ENCODE measurements around the gene XAB2.

The XAB2 gene

GRCh38 chr19:7624810-7625209, 4.5 kb downstream of the XAB2 start:
- DNase-seq (ENCODE audit: low read depth) = no peak
- TF ChIP-seq CTCF (IDR thresholded peaks at IDR 0.05; ENCODE audit: insufficient read depth, low read depth, low read length, missing control alignments) = no peak
- H3K4me3 ChIP-seq (ENCODE audit: low read depth, low read length) = no peak overlapping the region

- TF ChIP-seq CTCF (IDR thresholded peaks at IDR 0.05; ENCODE audit: insufficient read depth, low read depth, low read length, missing control alignments) = no peak
These were observed 5.4 kb downstream of the XAB2 start for GRCh38 chr19:7623725-7624603.

GRCh38 chr19:7622933-7623685, 6.2 kb downstream of the XAB2 start:
- H3K4me3 ChIP-seq (ENCODE audit: low read depth, low read length) = no peak overlapping the region
- DNase-seq (ENCODE audit: low read depth) = no peak
- TF ChIP-seq CTCF (IDR thresholded peaks at IDR 0.05; ENCODE audit: insufficient read depth, low read depth, low read length, missing control alignments) = no peak

More at GRCh38 chr19:7623725-7624603, 5.4 kb downstream of the XAB2 start:
- DNase-seq (ENCODE audit: low read depth) = no peak
- no peak overlapping the region for H3K4me3 ChIP-seq (ENCODE audit: low read depth, low read length)

- no peak for TF ChIP-seq CTCF (IDR thresholded peaks at IDR 0.05; ENCODE audit: insufficient read depth, low read depth, low read length, missing control alignments)
- no peak overlapping the region for H3K4me3 ChIP-seq (ENCODE audit: low read depth, low read length)
- no peak for DNase-seq (ENCODE audit: low read depth)
These were observed 8.6 kb downstream of the XAB2 start for GRCh38 chr19:7620442-7621412.

- no peak for TF ChIP-seq CTCF (IDR thresholded peaks at IDR 0.05; ENCODE audit: insufficient read depth, low read depth, low read length, missing control alignments)
- H3K4me3 ChIP-seq (ENCODE audit: low read depth, low read length) = no peak overlapping the region
- DNase-seq (ENCODE audit: low read depth) = no peak
These were observed 9.5 kb downstream of the XAB2 start for GRCh38 chr19:7619671-7620441.

Data from GM12865 (cell line).